HCT116 (cell line): ENCODE measurements around the gene GBGT1. TPM values are rescaled to one million over a fixed set of nuclear protein-coding genes. Genes with fewer than 3 reads are reported as not detected.

Experiments used
- ATAC-seq: fragments of 200-7000 bp; cut with Tn5 transposase; 2 replicates; pipeline ENCODE4 v1.9.1; 2020; ENCODE audit warnings: mild to moderate bottlenecking, moderate library complexity
- BruUV-seq: library from RNA; stranded (reverse); fragments of 400-500 nt; replicated peaks from 2 replicates; lab custom pipeline; 2021; lab: Mats Ljungman, UMichigan
- CTCF ChIA-PET: fragments of 300-600 bp; sonication (Branson Sonifier 250); formaldehyde crosslinking; loops from one replicate; lab custom pipeline; 2021; ENCODE audit warnings: antibody characterized with exemption; lab: Charles Lee
- POLR2A ChIA-PET: fragments of 300-600, 350-600 bp; sonication (Branson Sonifier 250); formaldehyde crosslinking; loops from one replicate; lab custom pipeline; 2021; ENCODE audit warnings: antibody characterized with exemption; lab: Charles Lee
- RAD21 ChIA-PET, 2 experiments: fragments of 300-600 bp; sonication (Branson Sonifier 250); formaldehyde crosslinking; loops; one replicate each; lab custom pipeline; 2023; ENCODE audit warnings: low total read pairs in 2 of 2; ENCODE audit not compliant: uncharacterized antibody in 2 of 2, unreplicated experiment in 2 of 2, low non-redundant PET in 1 of 2; lab: Charles Lee
- DNase-seq: peaks from one replicate; pipeline ENCODE4 v3.0.0-alpha.2; 2010; ENCODE audit warnings: low read depth, low spot score
- H2AFZ ChIP-seq: fragments of 200-600 bp; shearing (Covaris generic), sonication (generic); 2 replicates; pipeline ENCODE4 v1.6.1; 2017; ENCODE audit warnings: low read depth, mixed run types, mixed read lengths, antibody characterized with exemption, low read length; ENCODE audit not compliant: poor library complexity, severe bottlenecking
- H3K27ac ChIP-seq: 2 replicates; pipeline ENCODE4 v1.5.1; 2012; ENCODE audit warnings: low read depth, low read length
- H3K27me3 ChIP-seq: fragments of 200-600 bp; sonication (generic); 2 replicates; pipeline ENCODE4 v1.6.1; 2016; ENCODE audit warnings: mixed run types, low read length, mixed read lengths; ENCODE audit not compliant: insufficient read depth
- H3K36me3 ChIP-seq, 2 experiments: fragments of 200-500 bp in 1 of 2; fragments of 200-600 bp in 1 of 2; sonication (Bioruptor generic) in 1 of 2; sonication (generic) in 1 of 2; 2 replicates each; pipeline versions ENCODE4 v1.5.1 to v1.6.1; 2014 to 2016; ENCODE audit warnings: low read length in 2 of 2, inconsistent platforms in 1 of 2, mixed read lengths in 1 of 2, mixed run types in 1 of 2; ENCODE audit not compliant: insufficient read depth in 2 of 2, control insufficient read depth in 1 of 2
- H3K4me1 ChIP-seq, 2 experiments: fragments of 200-600 bp in 1 of 2; sonication (generic) in 1 of 2; 2 replicates each; pipeline versions ENCODE4 v1.5.1 to v1.6.1; 2012 to 2017; ENCODE audit warnings: low read length in 2 of 2, inconsistent platforms in 1 of 2, mild to moderate bottlenecking in 1 of 2, mixed read lengths in 1 of 2, mixed run types in 1 of 2, moderate library complexity in 1 of 2; ENCODE audit not compliant: insufficient read depth in 2 of 2, control insufficient read depth in 1 of 2
- H3K4me2 ChIP-seq: fragments of 200-600 bp; sonication (generic); 2 replicates; pipeline ENCODE4 v1.6.1; 2017; ENCODE audit warnings: mixed run types, low read length, mixed read lengths
- H3K4me3 ChIP-seq, 2 experiments: fragments of 200-600 bp in 1 of 2; sonication (generic) in 1 of 2; replicated peaks in 1 of 2; 2 replicates each; pipeline ENCODE4 v1.5.1; 2011 to 2016; ENCODE audit warnings: low read length in 2 of 2, control low read depth in 1 of 2, low read depth in 1 of 2, mild to moderate bottlenecking in 1 of 2, mixed read lengths in 1 of 2, mixed run types in 1 of 2
- H3K79me2 ChIP-seq: fragments of 200-600 bp; sonication (generic); 2 replicates; pipeline ENCODE4 v1.6.1; 2017; ENCODE audit warnings: mild to moderate bottlenecking, mixed run types, low read length, moderate library complexity, mixed read lengths; ENCODE audit not compliant: insufficient read depth
- H3K9ac ChIP-seq: fragments of 200-600 bp; sonication (generic); 2 replicates; pipeline ENCODE4 v1.6.1; 2016; ENCODE audit warnings: low read length, mixed read lengths
- H3K9me2 ChIP-seq: fragments of 200-600 bp; sonication (generic), shearing (Covaris generic); 2 replicates; pipeline ENCODE4 v1.6.1; 2017; ENCODE audit warnings: mixed run types, mild to moderate bottlenecking, moderate library complexity; ENCODE audit not compliant: insufficient read depth
- H3K9me3 ChIP-seq, 2 experiments: fragments of 200-500 bp in 1 of 2; fragments of 200-600 bp in 1 of 2; sonication (Bioruptor generic) in 1 of 2; sonication (generic) in 1 of 2; 2 replicates each; pipeline ENCODE4 v1.6.1; 2014 to 2017; ENCODE audit warnings: low read length in 2 of 2, mixed read lengths in 2 of 2, inconsistent platforms in 1 of 2, low read depth in 1 of 2, mild to moderate bottlenecking in 1 of 2, mixed run types in 1 of 2, moderate library complexity in 1 of 2; ENCODE audit not compliant: control insufficient read depth in 1 of 2, insufficient read depth in 1 of 2
- H4K20me1 ChIP-seq: fragments of 200-600 bp; sonication (generic), shearing (Covaris generic); 2 replicates; pipeline ENCODE4 v1.6.1; 2017; ENCODE audit warnings: mixed run types, mild to moderate bottlenecking, moderate library complexity; ENCODE audit not compliant: insufficient read depth
- ATF3 ChIP-seq: IDR thresholded peaks from 2 replicates; pipeline ENCODE4 v1.6.1; 2012
- CEBPB ChIP-seq: IDR thresholded peaks from 2 replicates; pipeline ENCODE4 v1.6.1; 2012; ENCODE audit warnings: low read depth
- CTCF ChIP-seq, 3 experiments: fragments of 200-600 bp in 1 of 3; sonication (generic) in 1 of 3; IDR thresholded peaks in 2 of 3; conservative IDR thresholded peaks in 1 of 3; 2 replicates each; pipeline ENCODE4 v1.5.1; 2012 to 2017; ENCODE audit warnings: low read depth in 2 of 3, low read length in 2 of 3, antibody characterized with exemption in 1 of 3, borderline replicate concordance in 1 of 3, control low read depth in 1 of 3, mild to moderate bottlenecking in 1 of 3, mixed read lengths in 1 of 3, mixed run types in 1 of 3, moderate library complexity in 1 of 3; ENCODE audit not compliant: insufficient read depth in 1 of 3
- ELF1 ChIP-seq: IDR thresholded peaks from 2 replicates; pipeline ENCODE4 v1.6.1; 2012; ENCODE audit warnings: low read depth, borderline replicate concordance
- EZH2 ChIP-seq: fragments of 200-600 bp; sonication (generic); IDR thresholded peaks from 2 replicates; pipeline ENCODE4 v1.6.1; 2017; ENCODE audit warnings: antibody characterized with exemption, mixed run types
- FOSL1 ChIP-seq: IDR thresholded peaks from 2 replicates; pipeline ENCODE4 v1.6.1; 2012; ENCODE audit warnings: low read depth
- JUND ChIP-seq: IDR thresholded peaks from 2 replicates; pipeline ENCODE4 v1.6.1; 2012
- MAX ChIP-seq: IDR thresholded peaks from 2 replicates; pipeline ENCODE4 v1.6.1; 2012
- POLR2A ChIP-seq: IDR thresholded peaks from 2 replicates; pipeline ENCODE4 v1.7.0; 2011; ENCODE audit warnings: borderline replicate concordance; ENCODE audit not compliant: insufficient read depth, insufficient read length; ENCODE audit errors: extremely low read depth
- POLR2AphosphoS5 ChIP-seq: IDR thresholded peaks from 2 replicates; pipeline ENCODE4 v1.6.1; 2011; ENCODE audit warnings: mild to moderate bottlenecking, low read depth, low read length, moderate library complexity
- RAD21 ChIP-seq: IDR thresholded peaks from 2 replicates; pipeline ENCODE4 v1.6.1; 2012; ENCODE audit warnings: low read depth, mild to moderate bottlenecking
- REST ChIP-seq: IDR thresholded peaks from 2 replicates; pipeline ENCODE4 v1.6.1; 2012; ENCODE audit warnings: low read depth
- SIN3A ChIP-seq: IDR thresholded peaks from 2 replicates; pipeline ENCODE4 v1.6.1; 2012; ENCODE audit warnings: low read depth
- SP1 ChIP-seq: IDR thresholded peaks from 2 replicates; pipeline ENCODE4 v1.6.1; 2012; ENCODE audit warnings: low read depth
- SRF ChIP-seq: IDR thresholded peaks from 2 replicates; pipeline ENCODE4 v1.6.1; 2012; ENCODE audit warnings: low read depth
- ZBTB33 ChIP-seq: IDR thresholded peaks from 2 replicates; pipeline ENCODE4 v1.6.1; 2011; ENCODE audit warnings: mild to moderate bottlenecking, low read length, moderate library complexity; ENCODE audit not compliant: insufficient replicate concordance; ENCODE audit errors: extremely low read depth
- ZFX ChIP-seq: fragments of 450-650 bp; IDR thresholded peaks from 2 replicates; pipeline ENCODE4 v1.6.1; 2017
- ZNF274 ChIP-seq: fragments of 200-500 bp; sonication (Bioruptor generic); IDR thresholded peaks from 2 replicates; pipeline ENCODE4 v1.6.1; 2014; ENCODE audit warnings: mild to moderate bottlenecking, low read depth, low read length, inconsistent platforms
- intact Hi-C: fragments of 100-400 bp; cut with micrococcal nuclease; formaldehyde crosslinking; loops from 2 replicates; pipeline ENCODE4 v1.10.0; 2022
- total RNA-seq: library from RNA; stranded (reverse); gene quantifications from one replicate; pipeline ENCODE4 v1.2.1, GENCODE V29; 2021; ENCODE audit not compliant: unreplicated experiment

The GBGT1 gene
- total RNA-seq, 1 experiment from 2014 or later: 0.34 TPM

- no peak overlapping the region for H3K4me2 ChIP-seq
- H3K9me2 ChIP-seq: no peaks in the 10 kb centered on the region
- intact Hi-C loops: no loop called here
- RAD21 ChIA-PET: no interaction called here
- no peaks in the 10 kb centered on the region for H4K20me1 ChIP-seq
- H3K9me3 ChIP-seq: no peaks in the 10 kb centered on the region
- H3K4me1 ChIP-seq: no peaks in the 10 kb centered on the region
- CTCF ChIA-PET: interaction anchor here (0.9 kb wide), 1 partner anchor 17 kb away, joined by 3 read pairs; no protein-coding TSS in a partner anchor
- no peaks in the 10 kb centered on the region for H3K79me2 ChIP-seq
- POLR2A ChIA-PET: no interaction called here
- DNase-seq (no peak), ATAC-seq (no peak)
- no peaks in the 10 kb centered on the region for H3K36me3 ChIP-seq
- no peaks in the 10 kb centered on the region for H3K27me3 ChIP-seq
- H3K9ac ChIP-seq: no peak overlapping the region
- no peak overlapping the region for H3K4me3 ChIP-seq
- no TSS peak for BruUV-seq
- H2AFZ ChIP-seq: no peak overlapping the region
- no peak for TF ChIP-seq RAD21
- TF ChIP-seq POLR2AphosphoS5: no peak
- no peak for TF ChIP-seq ZBTB33
- TF ChIP-seq EZH2: no peak
- TF ChIP-seq REST: no peak
- no peak for TF ChIP-seq SP1
- TF ChIP-seq CTCF (IDR thresholded peaks at IDR 0.05 in 2 of 3, conservative IDR thresholded peaks at IDR 0.05 in 1 of 3; ENCODE audit: borderline replicate concordance in 1 of 3, insufficient read depth in 1 of 3, low read depth in 2 of 3, low read length in 2 of 3): no peak
- TF ChIP-seq ATF3: no peak
- TF ChIP-seq ELF1: no peak
- TF ChIP-seq MAX: no peak
- TF ChIP-seq SRF: no peak
- TF ChIP-seq SIN3A: no peak
- TF ChIP-seq POLR2A: no peak
- TF ChIP-seq ZNF274: no peak
- no peak for TF ChIP-seq FOSL1
- TF ChIP-seq JUND: no peak
- no peak for TF ChIP-seq CEBPB
- TF ChIP-seq ZFX: no peak
- no peak overlapping the region for H3K27ac ChIP-seq
Measured at GRCh38 chr9:133169102-133169501, 5.4 kb upstream of the GBGT1 start.
